ENCODE measurements around the gene LAG3.

The LAG3 gene

DNA sequence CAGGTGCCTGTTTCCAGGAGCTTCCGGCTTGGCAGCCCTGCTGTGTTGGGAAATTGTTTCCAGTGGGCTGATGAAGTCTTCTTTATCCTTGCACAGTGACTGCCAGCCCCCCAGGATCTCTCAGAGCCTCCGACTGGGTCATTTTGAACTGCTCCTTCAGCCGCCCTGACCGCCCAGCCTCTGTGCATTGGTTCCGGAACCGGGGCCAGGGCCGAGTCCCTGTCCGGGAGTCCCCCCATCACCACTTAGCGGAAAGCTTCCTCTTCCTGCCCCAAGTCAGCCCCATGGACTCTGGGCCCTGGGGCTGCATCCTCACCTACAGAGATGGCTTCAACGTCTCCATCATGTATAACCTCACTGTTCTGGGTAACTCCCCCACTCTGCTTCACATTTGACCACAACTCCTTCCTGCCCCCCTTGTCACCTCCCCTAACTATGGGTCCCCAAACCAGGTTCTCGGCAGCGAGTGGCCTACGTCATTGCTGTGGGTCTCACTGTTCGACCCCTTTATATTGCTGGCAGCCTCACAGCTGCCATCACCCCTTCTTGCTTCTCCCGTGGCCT is 2.3 kb downstream of the LAG3 start:
- Histone ChIP-seq H3K4me2 (ENCODE audit: low read depth, low read length, poor library complexity, severe bottlenecking) (no peak overlapping the region), H3K27me3 (ENCODE audit: low read length) (no peaks in the 10 kb centered on the region), H3K4me3 (ENCODE audit: insufficient read depth, low read length, poor library complexity, severe bottlenecking) (no peak overlapping the region), H3F3A (ENCODE audit: insufficient read depth) (no peaks in the 10 kb centered on the region), H4K20me1 (ENCODE audit: low read depth, low read length) (no peaks in the 10 kb centered on the region), H3K9me2 (replicated peaks; ENCODE audit: insufficient read depth, low read length) (no peaks in the 10 kb centered on the region), H3K27ac (ENCODE audit: low read depth, low read length) (no peak overlapping the region), H2AFZ (ENCODE audit: low read depth, low read length, severe bottlenecking) (no peak overlapping the region), H3K36me3 (ENCODE audit: low read length) (no peaks in the 10 kb centered on the region), H3K9me3 (ENCODE audit: insufficient read depth, low read length) (no peaks in the 10 kb centered on the region), H3K9ac (ENCODE audit: low read length) (no peak overlapping the region), H3K79me2 (ENCODE audit: insufficient read depth, low read length) (no peaks in the 10 kb centered on the region)
- TF ChIP-seq, protein P1, sequence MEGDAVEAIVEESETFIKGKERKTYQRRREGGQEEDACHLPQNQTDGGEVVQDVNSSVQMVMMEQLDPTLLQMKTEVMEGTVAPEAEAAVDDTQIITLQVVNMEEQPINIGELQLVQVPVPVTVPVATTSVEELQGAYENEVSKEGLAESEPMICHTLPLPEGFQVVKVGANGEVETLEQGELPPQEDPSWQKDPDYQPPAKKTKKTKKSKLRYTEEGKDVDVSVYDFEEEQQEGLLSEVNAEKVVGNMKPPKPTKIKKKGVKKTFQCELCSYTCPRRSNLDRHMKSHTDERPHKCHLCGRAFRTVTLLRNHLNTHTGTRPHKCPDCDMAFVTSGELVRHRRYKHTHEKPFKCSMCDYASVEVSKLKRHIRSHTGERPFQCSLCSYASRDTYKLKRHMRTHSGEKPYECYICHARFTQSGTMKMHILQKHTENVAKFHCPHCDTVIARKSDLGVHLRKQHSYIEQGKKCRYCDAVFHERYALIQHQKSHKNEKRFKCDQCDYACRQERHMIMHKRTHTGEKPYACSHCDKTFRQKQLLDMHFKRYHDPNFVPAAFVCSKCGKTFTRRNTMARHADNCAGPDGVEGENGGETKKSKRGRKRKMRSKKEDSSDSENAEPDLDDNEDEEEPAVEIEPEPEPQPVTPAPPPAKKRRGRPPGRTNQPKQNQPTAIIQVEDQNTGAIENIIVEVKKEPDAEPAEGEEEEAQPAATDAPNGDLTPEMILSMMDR (IDR thresholded peaks at IDR 0.05; ENCODE audit: insufficient read depth, low read length, poor library complexity, severe bottlenecking): no peak
- no peak for TF ChIP-seq EZH2phosphoT487 (conservative IDR thresholded peaks at IDR 0.05; ENCODE audit: low read length)

DNA sequence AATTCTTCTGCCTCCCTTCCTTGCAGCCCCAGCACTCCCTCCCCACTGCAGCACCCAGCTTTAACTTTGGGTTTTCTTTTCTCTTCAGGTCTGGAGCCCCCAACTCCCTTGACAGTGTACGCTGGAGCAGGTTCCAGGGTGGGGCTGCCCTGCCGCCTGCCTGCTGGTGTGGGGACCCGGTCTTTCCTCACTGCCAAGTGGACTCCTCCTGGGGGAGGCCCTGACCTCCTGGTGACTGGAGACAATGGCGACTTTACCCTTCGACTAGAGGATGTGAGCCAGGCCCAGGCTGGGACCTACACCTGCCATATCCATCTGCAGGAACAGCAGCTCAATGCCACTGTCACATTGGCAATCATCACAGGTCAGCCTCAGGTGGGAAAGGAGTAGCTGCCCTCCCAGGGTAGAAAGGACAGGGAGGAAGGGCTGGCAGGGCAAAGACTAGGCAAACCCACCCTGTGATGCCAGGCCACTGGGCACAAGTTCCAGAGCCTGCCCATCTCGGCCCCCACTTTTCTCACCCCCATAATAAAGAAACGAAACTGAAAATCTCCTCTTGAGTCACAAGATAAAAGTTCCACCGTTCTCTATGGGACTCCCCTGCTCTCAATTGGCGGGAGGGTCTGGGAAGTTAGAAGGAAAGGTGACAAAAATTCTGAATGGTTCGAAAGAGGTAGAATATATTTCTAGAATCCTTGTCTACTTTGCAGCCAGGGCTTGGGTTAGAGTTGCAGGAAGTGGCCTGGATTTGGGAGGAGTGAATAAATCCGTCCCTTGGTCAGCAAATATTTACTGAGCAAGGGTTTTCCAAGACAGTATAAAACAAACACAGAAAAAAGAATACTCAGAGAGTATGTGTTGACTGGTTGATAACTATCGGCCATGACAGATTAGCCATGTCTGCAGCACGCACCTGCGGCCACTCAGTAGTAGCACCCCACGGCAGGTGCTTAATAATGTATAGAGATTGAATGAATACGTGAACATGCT is 3.2 kb downstream of the LAG3 start:
- Histone ChIP-seq H3K9ac (ENCODE audit: low read length) (no peak overlapping the region), H3K36me3 (ENCODE audit: low read length) (no peaks in the 10 kb centered on the region), H4K20me1 (ENCODE audit: low read depth, low read length) (no peaks in the 10 kb centered on the region), H3K79me2 (ENCODE audit: insufficient read depth, low read length) (no peaks in the 10 kb centered on the region), H3K27ac (ENCODE audit: low read depth, low read length) (no peak overlapping the region), H3K9me3 (ENCODE audit: insufficient read depth, low read length) (no peaks in the 10 kb centered on the region), H2AFZ (ENCODE audit: low read depth, low read length, severe bottlenecking) (no peak overlapping the region), H3K4me2 (ENCODE audit: low read depth, low read length, poor library complexity, severe bottlenecking) (no peak overlapping the region), H3K9me2 (replicated peaks; ENCODE audit: insufficient read depth, low read length) (no peaks in the 10 kb centered on the region), H3K27me3 (ENCODE audit: low read length) (no peaks in the 10 kb centered on the region), H3F3A (ENCODE audit: insufficient read depth) (no peaks in the 10 kb centered on the region), H3K4me3 (ENCODE audit: insufficient read depth, low read length, poor library complexity, severe bottlenecking) (no peak overlapping the region)
- TF ChIP-seq, protein P1 (IDR thresholded peaks at IDR 0.05; ENCODE audit: insufficient read depth, low read length, poor library complexity, severe bottlenecking): no peak
- no peak for TF ChIP-seq EZH2phosphoT487 (conservative IDR thresholded peaks at IDR 0.05; ENCODE audit: low read length)

DNA sequence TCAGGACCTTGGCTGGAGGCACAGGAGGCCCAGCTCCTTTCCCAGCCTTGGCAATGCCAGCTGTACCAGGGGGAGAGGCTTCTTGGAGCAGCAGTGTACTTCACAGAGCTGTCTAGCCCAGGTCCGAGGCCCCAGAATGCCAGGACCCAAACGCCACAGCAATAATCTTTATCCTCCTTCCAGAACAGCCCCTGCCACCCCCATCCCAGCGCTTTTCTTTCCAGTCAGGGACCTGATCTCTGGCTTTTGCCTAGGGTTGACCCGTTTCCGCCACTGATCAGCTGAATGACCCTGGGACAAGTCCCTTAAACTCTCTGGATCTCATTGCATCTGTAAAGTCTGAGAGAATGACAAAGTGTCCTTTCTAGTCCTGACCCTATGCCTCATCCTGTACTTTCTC is 5.1 kb downstream of the LAG3 start:
- no peak overlapping the region for H3K9ac ChIP-seq (ENCODE audit: low read length)
- H3K9me3 ChIP-seq (ENCODE audit: insufficient read depth, low read length): no peaks in the 10 kb centered on the region
- H3K27me3 ChIP-seq (ENCODE audit: low read length): no peaks in the 10 kb centered on the region
- H4K20me1 ChIP-seq (ENCODE audit: low read depth, low read length): no peaks in the 10 kb centered on the region
- no peaks in the 10 kb centered on the region for H3K36me3 ChIP-seq (ENCODE audit: low read length)
- H3K27ac ChIP-seq (ENCODE audit: low read depth, low read length): no peak overlapping the region
- H3K79me2 ChIP-seq (ENCODE audit: insufficient read depth, low read length): no peaks in the 10 kb centered on the region
- no peak overlapping the region for H3K4me3 ChIP-seq (ENCODE audit: insufficient read depth, low read length, poor library complexity, severe bottlenecking)
- no peak overlapping the region for H2AFZ ChIP-seq (ENCODE audit: low read depth, low read length, severe bottlenecking)
- no peak for TF ChIP-seq EZH2phosphoT487 (conservative IDR thresholded peaks at IDR 0.05; ENCODE audit: low read length)
- TF ChIP-seq, protein P1 (IDR thresholded peaks at IDR 0.05; ENCODE audit: insufficient read depth, low read length, poor library complexity, severe bottlenecking): no peak
- no peaks in the 10 kb centered on the region for H3F3A ChIP-seq (ENCODE audit: insufficient read depth)
- no peak overlapping the region for H3K4me2 ChIP-seq (ENCODE audit: low read depth, low read length, poor library complexity, severe bottlenecking)
- no peaks in the 10 kb centered on the region for H3K9me2 ChIP-seq (replicated peaks; ENCODE audit: insufficient read depth, low read length)
